Measurements from ENCODE around the gene LRRC36.

- no peak for TF ChIP-seq PRDM10 (tag by site-specific recombination; IDR thresholded peaks at IDR 0.05)
- no peak for TF ChIP-seq CTCF (tag by site-specific recombination; IDR thresholded peaks at IDR 0.05)
Observed at GRCh38 chr16:67346341-67346740, 19.7 kb downstream of the LRRC36 start.
